ENCODE measurements around the gene NOL12.

The NOL12 gene, protein sequence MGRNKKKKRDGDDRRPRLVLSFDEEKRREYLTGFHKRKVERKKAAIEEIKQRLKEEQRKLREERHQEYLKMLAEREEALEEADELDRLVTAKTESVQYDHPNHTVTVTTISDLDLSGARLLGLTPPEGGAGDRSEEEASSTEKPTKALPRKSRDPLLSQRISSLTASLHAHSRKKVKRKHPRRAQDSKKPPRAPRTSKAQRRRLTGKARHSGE

DNA sequence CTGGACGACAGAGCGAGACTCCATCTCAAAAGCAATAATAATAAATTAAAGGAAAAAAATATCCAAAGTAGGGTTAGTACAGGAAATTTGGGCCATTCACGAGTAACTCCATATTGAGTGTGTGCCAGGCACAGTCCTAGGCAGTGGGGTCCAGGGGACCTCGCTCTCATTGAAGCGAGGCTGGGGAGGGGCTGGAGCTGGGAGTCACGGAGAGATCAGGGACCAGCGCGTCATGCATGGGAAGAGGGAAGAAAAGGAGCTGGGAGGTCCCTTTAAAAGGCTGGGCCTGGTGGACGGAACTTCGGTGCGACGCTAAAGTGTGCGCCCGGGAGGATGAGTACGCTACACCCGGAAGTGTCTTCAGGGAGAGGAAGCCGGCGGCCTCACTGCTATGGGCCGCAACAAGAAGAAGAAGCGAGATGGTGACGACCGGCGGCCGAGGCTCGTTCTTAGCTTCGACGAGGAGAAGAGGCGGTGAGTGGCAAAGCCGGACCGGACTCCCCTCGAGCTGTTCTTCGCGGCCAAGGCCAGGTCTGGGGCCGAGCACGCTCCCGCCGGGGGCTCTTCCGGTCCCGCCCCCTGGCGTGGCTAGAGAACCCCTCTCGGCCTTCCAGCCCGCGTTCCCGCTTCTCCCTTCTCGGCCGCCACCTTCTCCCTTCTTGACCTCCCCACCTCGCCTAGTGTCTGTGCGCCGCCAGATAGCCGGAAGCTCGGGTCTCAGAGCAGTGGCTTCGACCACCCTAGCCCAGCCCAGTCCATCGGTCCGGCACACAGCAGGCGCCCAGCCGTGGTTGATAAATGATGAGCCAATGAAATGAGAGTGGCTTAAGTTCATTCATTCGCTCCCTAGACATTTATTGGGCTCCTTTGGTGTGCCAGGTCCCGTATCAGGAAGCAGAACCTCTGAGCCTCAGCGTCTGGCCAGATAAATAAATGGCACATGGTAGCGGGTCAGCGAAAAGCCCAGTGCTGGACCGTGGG, at the start of gene NOL12:
Gene NOL12, plus strand, starts transcription at position 342 of the 981 bp plus-strand sequence. Its CDS starts 50 bp downstream, at position 392.
- peak; percentile 90 for DNase-seq
- peak within 1 kb of the TSS; percentile 99 for H3K4me3 Mint-ChIP-seq
- peaks cover 50% of the 10 kb centered on the region for H3K36me3 Mint-ChIP-seq (ENCODE audit: low read depth)
- H3K27me3 Mint-ChIP-seq, result no peaks in the 10 kb centered on the region
- H3K27ac Mint-ChIP-seq, result peak within 1 kb of the TSS; percentile 97
- no peaks in the 10 kb centered on the region for H3K9me3 Mint-ChIP-seq
- H3K4me1 Mint-ChIP-seq (ENCODE audit: low read depth), result peaks cover 33% of the 10 kb centered on the region

DNA sequence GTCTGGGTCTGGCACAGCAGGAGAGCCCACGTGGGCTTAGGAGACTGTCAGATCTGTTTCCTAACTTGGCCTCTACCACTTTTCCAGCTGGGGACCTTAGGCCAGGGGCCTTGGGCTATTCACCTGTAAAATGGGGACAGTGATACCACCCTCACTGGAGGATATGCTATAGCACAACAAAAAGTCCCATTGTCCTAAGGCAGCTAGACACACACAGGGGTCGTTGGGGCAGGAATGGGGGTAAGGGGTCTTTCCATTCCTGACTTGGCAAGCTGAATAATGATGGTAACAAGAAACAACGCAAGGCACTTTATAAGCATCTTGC, 49.2 kb upstream of the NOL12 start:
- no peak for DNase-seq
- H3K36me3 Mint-ChIP-seq (ENCODE audit: low read depth), result peaks cover 26% of the 10 kb centered on the region
- H3K27ac Mint-ChIP-seq, result peak overlapping the region; percentile 88
- H3K27me3 Mint-ChIP-seq, result no peaks in the 10 kb centered on the region
- H3K9me3 Mint-ChIP-seq, result no peaks in the 10 kb centered on the region
- peaks cover 74% of the 10 kb centered on the region for H3K4me1 Mint-ChIP-seq (ENCODE audit: low read depth)
- no peak overlapping the region for H3K4me3 Mint-ChIP-seq

DNA sequence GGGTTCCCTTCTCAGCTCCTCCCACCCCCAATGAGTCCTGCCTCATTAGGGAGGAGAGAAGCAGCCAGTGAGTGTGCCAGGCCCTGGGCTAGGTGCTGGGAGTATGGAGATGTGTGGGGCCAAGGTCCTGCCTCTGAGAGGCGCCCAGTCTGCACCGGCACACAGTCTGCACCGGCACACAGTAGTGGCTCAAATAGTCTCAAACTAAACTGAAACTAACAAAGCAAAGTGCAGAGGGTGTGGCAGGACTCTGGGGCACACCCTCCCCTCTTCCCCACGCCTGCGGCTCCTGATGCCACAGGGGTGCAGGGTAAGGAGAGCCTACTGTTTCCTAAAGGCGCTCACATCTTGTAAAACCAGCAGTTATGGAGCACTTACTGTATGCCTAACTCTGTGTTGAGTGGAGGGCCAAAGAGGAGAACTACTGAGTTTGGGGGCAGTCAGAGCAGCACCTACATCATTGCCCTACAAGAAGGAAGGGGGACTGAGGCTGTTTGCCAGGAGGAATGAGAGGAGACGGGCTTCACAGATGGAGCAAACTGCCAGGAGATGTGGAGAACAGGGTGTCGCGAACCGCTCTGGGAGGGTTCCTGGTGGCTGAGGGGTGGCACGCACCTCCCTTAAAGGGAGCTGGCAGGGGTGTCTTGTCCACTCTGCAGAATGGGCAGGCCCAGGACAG, 47.6 kb upstream of the NOL12 start:
- H3K9me3 Mint-ChIP-seq, result no peaks in the 10 kb centered on the region
- peak overlapping the region; percentile 94 for H3K4me3 Mint-ChIP-seq
- peaks cover 29% of the 10 kb centered on the region for H3K36me3 Mint-ChIP-seq (ENCODE audit: low read depth)
- peak overlapping the region; percentile 88 for H3K27ac Mint-ChIP-seq
- peak; percentile 53 for DNase-seq
- no peaks in the 10 kb centered on the region for H3K27me3 Mint-ChIP-seq
- peaks cover 71% of the 10 kb centered on the region for H3K4me1 Mint-ChIP-seq (ENCODE audit: low read depth)

DNA sequence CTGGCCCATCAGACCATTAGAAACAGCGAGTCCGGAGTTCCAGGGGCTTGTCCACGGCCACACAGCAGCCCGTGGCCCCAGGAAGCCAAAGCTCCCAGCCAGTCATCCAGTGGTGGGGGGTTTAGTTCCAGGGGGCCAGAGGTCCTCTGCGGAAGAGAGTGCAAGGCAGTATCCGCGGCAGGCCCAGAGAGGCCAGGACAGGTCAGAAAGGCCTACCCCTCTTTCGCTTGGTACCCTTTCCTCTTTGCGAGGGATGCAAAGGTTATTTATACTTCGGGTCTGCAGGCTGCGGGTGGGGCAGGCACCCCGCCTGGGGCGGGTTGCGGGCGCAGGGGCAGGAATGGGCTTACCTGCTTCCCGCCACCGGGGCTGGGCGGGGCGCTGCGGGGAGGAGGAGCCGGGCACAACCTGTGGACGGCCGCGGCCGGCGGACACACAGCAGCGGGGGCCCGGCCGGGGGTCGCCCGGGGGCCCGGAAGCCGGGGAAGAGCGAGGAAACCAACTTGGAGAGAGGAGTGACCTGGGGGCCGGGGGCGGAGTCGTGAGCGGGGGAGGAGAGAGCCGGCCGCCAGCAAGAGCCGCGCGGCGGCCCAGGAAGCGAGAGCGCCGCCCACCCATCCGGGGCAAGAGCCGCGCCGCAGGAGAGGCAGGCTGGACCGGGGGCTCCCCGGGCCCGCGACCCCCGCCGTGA, 46.9 kb upstream of the NOL12 start, which contains the start of gene SH3BP1:
Gene SH3BP1, plus strand, starts transcription at position 600 of the 691 bp plus-strand sequence. CDS start 119 bp downstream, outside the sequence.
- Mint-ChIP-seq H3K4me3 (peak within 1 kb of the TSS; percentile 94), H3K27me3 (no peaks in the 10 kb centered on the region), H3K9me3 (no peaks in the 10 kb centered on the region), H3K36me3 (ENCODE audit: low read depth) (peaks cover 36% of the 10 kb centered on the region), H3K27ac (peak within 1 kb of the TSS; percentile 97), H3K4me1 (ENCODE audit: low read depth) (peaks cover 69% of the 10 kb centered on the region)
- DNase-seq, result peak; percentile 76

DNA sequence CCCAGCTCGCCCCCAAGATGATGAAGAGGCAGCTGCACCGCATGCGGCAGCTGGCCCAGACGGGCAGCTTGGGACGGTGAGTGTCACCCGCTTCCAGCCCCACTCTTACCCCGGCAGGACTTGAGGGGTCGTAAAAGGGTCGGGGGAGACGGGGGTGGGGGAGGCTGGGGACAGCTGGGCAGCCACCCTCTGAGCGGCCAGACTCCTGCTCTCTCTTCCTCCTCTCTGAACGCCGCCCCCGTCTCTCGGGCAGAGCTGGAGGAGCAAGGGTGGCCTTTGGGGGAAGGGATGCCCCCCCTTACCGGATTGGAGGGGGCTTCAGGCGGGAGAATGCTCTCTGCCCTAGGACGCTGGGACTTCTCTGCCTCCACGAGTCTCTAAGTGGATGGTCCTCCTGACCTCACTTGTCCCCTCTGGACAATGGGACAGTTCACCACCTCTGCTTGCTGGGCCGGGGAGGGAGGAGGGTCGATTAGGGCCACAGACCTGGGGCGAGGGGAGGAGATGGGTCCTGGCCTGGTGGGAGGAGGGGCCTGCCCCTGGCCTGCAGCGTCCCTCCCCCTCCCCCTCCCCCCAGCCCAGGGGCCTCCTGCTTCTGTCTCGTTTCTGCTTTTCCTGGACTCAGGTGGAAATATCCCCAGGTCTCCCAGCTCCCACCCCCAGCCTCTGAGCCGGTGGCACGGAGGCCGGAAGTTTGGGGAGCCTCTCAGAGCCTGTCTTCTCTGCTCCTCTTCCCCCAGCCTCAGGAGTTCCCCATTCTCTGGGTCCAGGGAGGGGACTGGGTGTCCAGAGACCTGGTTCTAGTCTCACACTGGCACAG, 46.2 kb upstream of the NOL12 start:
- Mint-ChIP-seq H3K4me3 (peak overlapping the region; percentile 94), H3K9me3 (no peaks in the 10 kb centered on the region), H3K27ac (peak overlapping the region; percentile 97), H3K36me3 (ENCODE audit: low read depth) (peaks cover 44% of the 10 kb centered on the region), H3K4me1 (ENCODE audit: low read depth) (peaks cover 62% of the 10 kb centered on the region), H3K27me3 (no peaks in the 10 kb centered on the region)
- peak; percentile 58 for DNase-seq

DNA sequence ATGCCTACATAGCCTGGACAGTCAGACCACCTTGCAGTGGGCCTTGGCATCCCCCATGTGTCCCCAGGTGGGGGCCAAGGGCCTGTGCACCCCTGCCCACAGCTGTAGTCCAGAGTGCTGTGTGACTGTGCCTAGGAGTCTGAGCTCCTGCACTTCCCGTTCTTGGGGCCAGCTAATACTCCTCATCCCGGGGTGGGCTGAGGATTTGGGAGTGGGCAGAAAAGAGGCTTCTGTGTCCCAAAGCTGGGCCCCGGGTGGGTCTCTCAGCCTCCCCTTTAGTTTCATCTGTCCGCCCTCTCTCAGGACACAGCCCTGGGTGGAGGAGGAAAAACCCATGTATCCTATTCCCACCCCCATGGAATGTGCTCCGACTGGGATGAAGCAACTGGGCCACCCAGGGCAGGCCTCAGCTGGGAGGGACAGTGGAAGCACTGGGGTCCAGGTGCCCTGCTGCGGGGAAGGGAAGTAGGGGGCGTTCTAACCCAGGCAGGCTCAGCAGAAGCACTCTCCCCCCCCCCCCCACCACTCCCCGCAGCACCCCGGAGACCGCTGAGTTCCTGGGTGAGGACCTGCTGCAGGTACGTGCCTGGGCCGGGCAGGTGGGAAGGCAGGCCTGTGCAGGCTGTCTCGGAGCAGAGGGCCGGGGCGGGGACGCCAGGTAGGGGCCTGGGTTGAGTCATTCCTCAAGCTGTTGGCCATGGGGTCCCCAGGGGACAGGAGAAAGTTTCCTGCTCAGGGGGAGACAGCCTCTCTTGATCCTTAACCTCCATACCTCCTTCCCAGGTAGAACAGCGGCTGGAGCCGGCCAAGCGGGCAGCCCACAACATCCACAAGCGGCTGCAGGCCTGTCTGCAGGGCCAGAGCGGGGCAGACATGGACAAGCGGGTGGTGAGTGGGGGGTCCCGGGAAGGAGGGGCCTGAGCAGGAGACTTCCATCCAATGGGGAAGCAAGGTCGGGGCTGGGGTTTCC, 45.3 kb upstream of the NOL12 start:
- H3K27me3 Mint-ChIP-seq, result no peaks in the 10 kb centered on the region
- H3K4me1 Mint-ChIP-seq (ENCODE audit: low read depth), result peaks cover 56% of the 10 kb centered on the region
- H3K4me3 Mint-ChIP-seq, result peak overlapping the region; percentile 94
- DNase-seq, result no peak
- peaks cover 53% of the 10 kb centered on the region for H3K36me3 Mint-ChIP-seq (ENCODE audit: low read depth)
- peak overlapping the region; percentile 97 for H3K27ac Mint-ChIP-seq
- H3K9me3 Mint-ChIP-seq, result no peaks in the 10 kb centered on the region

DNA sequence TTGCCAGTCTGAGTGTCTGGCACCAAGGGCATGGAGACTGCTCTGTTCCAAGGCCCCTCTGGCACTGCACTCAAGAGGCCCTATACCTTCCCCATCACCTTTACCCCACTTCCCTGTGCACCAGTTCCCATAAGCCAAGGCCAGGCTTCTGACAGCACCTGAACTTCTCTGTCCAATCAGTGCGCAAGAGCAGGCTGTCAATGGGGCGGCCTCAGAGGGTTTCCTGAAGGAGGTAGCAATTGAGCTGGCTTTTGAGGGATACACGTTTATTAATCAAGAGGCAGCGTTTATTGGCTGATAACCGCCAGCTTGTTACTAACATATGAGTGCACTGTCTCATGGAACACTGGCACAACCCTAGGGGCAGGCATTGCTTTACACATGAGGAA, 44.6 kb upstream of the NOL12 start:
- no peak for DNase-seq
- Mint-ChIP-seq H3K4me1 (ENCODE audit: low read depth) (peaks cover 50% of the 10 kb centered on the region), H3K27ac (peak overlapping the region; percentile 97), H3K36me3 (ENCODE audit: low read depth) (peaks cover 59% of the 10 kb centered on the region), H3K4me3 (peak overlapping the region; percentile 94), H3K9me3 (no peaks in the 10 kb centered on the region), H3K27me3 (no peaks in the 10 kb centered on the region)

DNA sequence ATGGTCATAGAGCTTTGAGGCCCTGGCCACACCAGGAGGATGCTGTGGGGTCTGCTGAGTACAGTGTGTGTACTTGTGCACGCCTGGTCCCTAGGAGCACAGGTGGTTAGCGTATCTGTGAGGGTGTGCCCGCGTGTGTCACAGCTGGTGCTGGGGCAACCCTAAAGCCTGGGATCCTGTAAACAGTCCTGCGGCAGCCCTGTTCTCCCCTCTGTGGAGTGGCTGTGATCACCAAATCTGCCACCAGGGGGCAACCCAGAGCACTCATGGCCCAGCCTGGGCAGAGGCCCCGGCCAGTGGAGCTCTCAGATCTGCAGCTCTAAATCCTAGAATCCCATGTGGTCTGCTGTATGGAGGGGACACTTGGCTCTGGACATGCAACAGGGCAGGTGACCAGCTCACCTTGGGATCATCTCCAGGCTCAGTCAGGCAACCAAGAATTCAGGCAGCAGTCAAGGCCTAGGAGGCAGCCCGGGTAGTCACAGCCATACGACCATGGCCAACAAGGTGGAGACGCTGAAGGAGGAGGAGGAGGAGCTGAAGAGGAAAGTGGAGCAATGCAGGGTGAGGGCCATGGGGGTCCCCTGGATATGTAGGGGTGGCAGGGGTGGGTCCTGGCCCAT, 42.8 kb upstream of the NOL12 start:
- Mint-ChIP-seq H3K4me1 (ENCODE audit: low read depth) (peaks cover 32% of the 10 kb centered on the region), H3K9me3 (no peaks in the 10 kb centered on the region), H3K4me3 (peak overlapping the region; percentile 45), H3K27me3 (no peaks in the 10 kb centered on the region), H3K36me3 (ENCODE audit: low read depth) (peaks cover 76% of the 10 kb centered on the region), H3K27ac (peak overlapping the region; percentile 89)
- DNase-seq, result peak; percentile 95

DNA sequence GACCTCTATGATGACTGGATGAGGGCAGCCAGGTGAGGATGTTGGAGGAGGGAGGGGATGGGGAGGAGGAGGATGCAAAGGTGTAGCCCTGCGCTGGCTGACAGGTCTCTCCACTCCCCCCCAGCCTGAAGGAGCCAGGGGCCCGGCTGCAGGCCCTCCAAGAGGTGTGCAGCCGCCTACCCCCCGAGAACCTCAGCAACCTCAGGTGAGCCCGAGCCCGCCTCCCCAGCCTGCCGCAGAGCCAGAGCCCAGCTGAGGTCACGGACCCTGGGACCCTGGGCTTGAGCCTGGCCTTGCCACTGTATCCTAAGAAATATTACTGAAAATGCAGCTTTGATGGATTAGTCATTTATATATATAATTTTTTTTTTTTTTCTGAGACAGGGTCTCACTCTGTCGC, 38.8 kb upstream of the NOL12 start:
- DNase-seq, result no peak
- peaks cover 98% of the 10 kb centered on the region for H3K36me3 Mint-ChIP-seq (ENCODE audit: low read depth)
- H3K9me3 Mint-ChIP-seq, result no peaks in the 10 kb centered on the region
- H3K4me3 Mint-ChIP-seq, result no peak overlapping the region
- H3K4me1 Mint-ChIP-seq (ENCODE audit: low read depth), result peaks cover 17% of the 10 kb centered on the region
- H3K27me3 Mint-ChIP-seq, result no peaks in the 10 kb centered on the region
- no peak overlapping the region for H3K27ac Mint-ChIP-seq

DNA sequence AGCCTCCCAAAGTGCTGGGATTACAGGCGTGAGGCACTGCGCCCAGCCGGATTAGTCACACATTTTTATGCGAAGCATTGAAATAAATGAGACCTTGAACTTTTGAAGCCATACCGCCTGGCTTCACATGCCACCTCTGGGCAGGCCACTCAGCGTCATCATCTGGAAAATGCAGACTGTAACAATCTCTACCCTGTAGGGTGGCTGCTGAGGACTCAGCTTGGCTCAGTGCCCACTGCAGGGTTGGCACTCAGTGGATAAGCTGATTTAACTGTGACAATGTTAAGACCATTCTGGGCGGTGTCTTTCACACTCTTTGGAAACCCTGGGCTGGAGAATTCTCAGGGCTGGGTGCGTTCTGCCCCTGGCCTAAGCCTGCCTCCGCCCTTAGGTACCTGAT, 38.2 kb upstream of the NOL12 start:
- peaks cover 11% of the 10 kb centered on the region for H3K4me1 Mint-ChIP-seq (ENCODE audit: low read depth)
- no peaks in the 10 kb centered on the region for H3K9me3 Mint-ChIP-seq
- H3K4me3 Mint-ChIP-seq, result no peak overlapping the region
- no peak overlapping the region for H3K27ac Mint-ChIP-seq
- no peaks in the 10 kb centered on the region for H3K27me3 Mint-ChIP-seq
- peaks cover 96% of the 10 kb centered on the region for H3K36me3 Mint-ChIP-seq (ENCODE audit: low read depth)
- DNase-seq, result no peak

DNA sequence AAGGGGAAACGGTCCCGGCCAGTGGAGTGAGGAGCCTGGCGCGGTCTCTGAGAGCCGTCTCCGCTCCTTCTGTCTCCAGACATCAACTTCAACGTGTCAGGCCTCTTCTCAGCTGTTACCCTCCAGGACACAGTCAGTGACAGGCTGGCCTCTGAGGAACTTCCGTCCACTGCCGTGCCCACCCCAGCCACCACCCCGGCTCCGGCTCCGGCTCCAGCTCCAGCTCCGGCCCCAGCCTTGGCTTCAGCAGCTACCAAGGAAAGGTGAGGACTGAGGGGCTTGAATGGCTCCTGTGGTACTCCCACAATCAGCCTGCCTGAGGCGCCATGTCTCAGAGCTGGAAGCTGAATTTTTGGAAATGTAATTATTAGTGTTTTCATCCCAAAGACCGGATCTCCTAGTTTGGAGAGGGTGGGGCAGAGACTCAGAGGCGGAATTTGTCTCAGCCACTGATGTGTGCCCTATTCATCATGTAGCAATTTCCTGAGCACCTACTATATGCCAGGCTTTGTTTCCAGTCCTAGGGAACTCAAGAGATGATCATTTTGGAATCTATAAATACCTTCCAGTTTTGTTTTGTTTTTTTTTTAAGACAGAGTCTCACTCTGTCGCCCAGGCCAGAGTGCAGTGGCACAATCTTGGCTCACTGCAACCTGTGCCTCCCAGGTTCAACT, 35.5 kb upstream of the NOL12 start:
- Mint-ChIP-seq H3K4me3 (no peak overlapping the region), H3K36me3 (ENCODE audit: low read depth) (peaks cover 89% of the 10 kb centered on the region)

More for the DNA sequence above, 35.5 kb upstream of the NOL12 start:
- DNase-seq, result no peak
- Mint-ChIP-seq H3K9me3 (no peaks in the 10 kb centered on the region), H3K27me3 (no peaks in the 10 kb centered on the region), H3K4me1 (ENCODE audit: low read depth) (peaks cover 2% of the 10 kb centered on the region), H3K27ac (no peak overlapping the region)

All from activated T-cell treated with anti-CD3 and anti-CD28 coated beads, Interleukin-2, amount 50 U/mL, for 24 hours (primary cell).